Gastrocnemius medialis (tissue), 4 donors: Measurements from ENCODE around the gene PCDH17. TPM values are rescaled to one million over a fixed set of nuclear protein-coding genes. Genes with fewer than 3 reads are reported as not detected.

ENCODE experiments used
- ATAC-seq, 2 donors: fragments of 150-250 bp; one replicate each; pipeline ENCODE4 v1.9.1; 2016
- DNase-seq, 2 donors: peaks; one replicate each; pipeline ENCODE4 v3.0.0-alpha.2; 2019
- H3K27ac ChIP-seq, 4 donors: fragments of 200-600 bp; sonication (generic); 1 replicate in 1 of 4; 2 replicates in 3 of 4; pipeline ENCODE4 v1.5.1; 2016 to 2018; ENCODE audit warnings: mild to moderate bottlenecking in 2 of 4, moderate library complexity in 1 of 4
- H3K27me3 ChIP-seq, 3 donors: fragments of 200-600 bp; sonication (generic) in 2 of 3; 1 replicate in 1 of 3; 2 replicates in 2 of 3; pipeline versions ENCODE4 v1.5.1 to v1.6.0; 2016 to 2019; ENCODE audit warnings: mild to moderate bottlenecking in 1 of 3, moderate library complexity in 1 of 3
- H3K36me3 ChIP-seq, 2 donors: fragments of 200-600 bp; sonication (generic) in 1 of 2; one replicate each; pipeline ENCODE4 v1.5.1; 2017 to 2018
- H3K4me1 ChIP-seq, 2 donors: fragments of 200-600 bp; sonication (generic) in 1 of 2; one replicate each; pipeline ENCODE4 v1.5.1; 2016 to 2017; ENCODE audit warnings: mild to moderate bottlenecking in 2 of 2
- H3K4me3 ChIP-seq, 4 donors: fragments of 200-600 bp; sonication (generic) in 3 of 4; 1 replicate in 1 of 4; 2 replicates in 3 of 4; pipeline ENCODE4 v1.5.1; 2016 to 2019; ENCODE audit warnings: mild to moderate bottlenecking in 2 of 4
- H3K9me3 ChIP-seq, 3 donors: fragments of 200-600 bp; sonication (generic) in 2 of 3; 1 replicate in 1 of 3; 2 replicates in 2 of 3; pipeline ENCODE4 v1.5.1; 2016 to 2019
- CTCF ChIP-seq, 5 experiments: fragments of 450-650 bp in 3 of 5; fragments of 200-600 bp in 2 of 5; sonication (generic) in 2 of 5; IDR thresholded peaks in 4 of 5; conservative IDR thresholded peaks in 1 of 5; 1 replicate in 4 of 5; 2 replicates in 1 of 5; pipeline ENCODE4 v1.5.1; 2016 to 2019; ENCODE audit warnings: antibody characterized with exemption in 5 of 5, mild to moderate bottlenecking in 3 of 5, moderate library complexity in 3 of 5
- POLR2A ChIP-seq, 2 donors: fragments of 450-650 bp; IDR thresholded peaks; one replicate each; pipeline ENCODE4 v1.6.1; 2017; ENCODE audit warnings: antibody characterized with exemption in 2 of 2, mild to moderate bottlenecking in 2 of 2, moderate library complexity in 2 of 2
- in situ Hi-C, 4 donors: fragments of 200-750 bp; cut with MboI; loops; one replicate each; pipeline versions ENCODE4 v1.15.0 to v1.8.0; 2017; ENCODE audit warnings: low sequenced_read_pairs in 4 of 4
- intact Hi-C: fragments of 100-400 bp; cut with DNase I; formaldehyde crosslinking; loops from one replicate; pipeline ENCODE4 v1.15.1; 2023; ENCODE audit warnings: low total_unique reads
- total RNA-seq, 4 donors: library from RNA; depleted of rRNA; stranded (reverse); fragments of >200 nt; gene quantifications; one replicate each; pipeline versions ENCODE4 v1.1.0 to v1.2.3, GENCODE V29; 2016

The PCDH17 gene
- total RNA-seq, 4 donors from 2014 or later, result 0.51 to 1.4 (median 1.1) TPM

DNA sequence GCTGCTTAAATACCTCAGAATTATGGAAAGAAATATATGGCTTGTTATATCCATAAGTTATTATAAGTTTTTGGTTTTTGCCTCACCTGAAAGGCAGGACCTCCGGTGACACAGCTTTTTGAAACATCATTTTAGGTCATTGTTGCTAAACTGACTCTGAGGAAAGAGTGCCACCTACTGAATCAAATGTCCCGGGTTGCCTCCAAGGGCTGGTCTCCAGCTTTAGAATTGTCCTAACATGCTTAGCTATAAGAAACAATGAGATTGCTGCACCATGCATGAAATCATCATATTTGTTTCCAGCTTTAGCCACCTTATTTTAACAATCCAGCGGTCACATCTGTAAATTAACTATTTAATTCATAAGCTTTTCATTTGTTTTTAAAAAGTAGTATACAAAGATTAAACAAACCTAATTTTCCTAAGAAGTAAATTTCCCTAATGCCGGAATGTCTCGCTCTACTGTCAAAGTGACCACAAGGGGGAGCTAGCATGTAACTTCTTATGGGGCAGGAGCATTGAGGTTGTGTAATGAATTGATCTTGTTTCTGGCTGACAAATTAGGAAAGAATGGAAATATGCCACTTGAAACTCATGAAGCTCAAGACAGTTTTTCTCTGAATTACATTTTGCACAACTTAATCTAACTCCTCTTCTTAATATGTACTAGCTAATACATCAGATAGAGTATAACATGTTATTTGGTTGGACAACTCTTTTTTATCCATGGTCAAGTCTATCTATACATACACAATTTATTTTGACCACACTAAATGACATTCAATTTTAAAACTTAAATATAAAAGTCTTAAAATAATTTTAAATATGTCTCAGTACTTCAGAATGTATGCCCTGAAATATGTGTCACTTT lies 6.7 kb upstream of the PCDH17 start:
- no peaks in the 10 kb centered on the region for H3K36me3 ChIP-seq
- in situ Hi-C loops (loop anchor here in 1 of 4 donors (25.0 kb wide), 1 partner anchor 1688 kb away; no protein-coding TSS in a partner anchor), intact Hi-C loops (no loop called here)
- peaks cover 12 to 26% (median 22%) of the 10 kb centered on the region in 3 donors for H3K27me3 ChIP-seq
- ATAC-seq (no peak), DNase-seq (no peak)
- no peak overlapping the region for H3K27ac ChIP-seq
- H3K4me3 ChIP-seq, result no peak overlapping the region
- peak in 3 of 5 experiments; percentile 26 to 63 (median 56) for TF ChIP-seq CTCF (IDR thresholded peaks at IDR 0.05 in 4 of 5, conservative IDR thresholded peaks at IDR 0.05 in 1 of 5)
- no peak for TF ChIP-seq POLR2A (IDR thresholded peaks at IDR 0.05)
- peaks cover 6 to 9% of the 10 kb centered on the region in 2 donors for H3K4me1 ChIP-seq
- no peaks in the 10 kb centered on the region for H3K9me3 ChIP-seq

GRCh38 chr13:57627663-57628062 lies 3.9 kb upstream of the PCDH17 start:
- Histone ChIP-seq H3K4me3 (no peak overlapping the region), H3K9me3 (no peaks in the 10 kb centered on the region), H3K4me1 (peaks cover 18 to 26% of the 10 kb centered on the region in 2 donors), H3K36me3 (no peaks in the 10 kb centered on the region), H3K27me3 (peaks cover 27 to 53% (median 50%) of the 10 kb centered on the region in 3 donors), H3K27ac (no peak overlapping the region)
- no peak for TF ChIP-seq POLR2A (IDR thresholded peaks at IDR 0.05)
- TF ChIP-seq CTCF (IDR thresholded peaks at IDR 0.05 in 4 of 5, conservative IDR thresholded peaks at IDR 0.05 in 1 of 5), result peak in 4 of 5 experiments; percentile 8 to 58 (median 40)
- intact Hi-C loops, result no loop called here
- DNase-seq (no peak), ATAC-seq (no peak)
- in situ Hi-C loops, result loop anchor here in 1 of 4 donors (25.0 kb wide), 1 partner anchor 1685 kb away; no protein-coding TSS in a partner anchor

GRCh38 chr13:57629391-57629804 lies 2.1 kb upstream of the PCDH17 start:
- H3K4me1 ChIP-seq, result peaks cover 18 to 26% of the 10 kb centered on the region in 2 donors
- TF ChIP-seq POLR2A (IDR thresholded peaks at IDR 0.05) (no peak), CTCF (IDR thresholded peaks at IDR 0.05 in 4 of 5, conservative IDR thresholded peaks at IDR 0.05 in 1 of 5) (no peak)
- in situ Hi-C loops, result loop anchor here in 1 of 4 donors (25.0 kb wide), 1 partner anchor 1683 kb away; no protein-coding TSS in a partner anchor
- ATAC-seq (no peak), DNase-seq (no peak)
- H3K27ac ChIP-seq, result no peak overlapping the region
- intact Hi-C loops, result no loop called here
- no peaks in the 10 kb centered on the region for H3K36me3 ChIP-seq
- peaks cover 44 to 70% (median 61%) of the 10 kb centered on the region in 3 donors for H3K27me3 ChIP-seq
- H3K4me3 ChIP-seq, result peak overlapping the region; percentile 54 to 61 (median 58)
- H3K9me3 ChIP-seq, result no peaks in the 10 kb centered on the region

- H3K4me1 ChIP-seq, result peaks cover 18 to 26% of the 10 kb centered on the region in 2 donors
- H3K9me3 ChIP-seq, result no peaks in the 10 kb centered on the region
- DNase-seq (peak in 1 of 2 donors; percentile 42), ATAC-seq (peak; percentile 48 to 76)
- in situ Hi-C loops (loop anchor here in 1 of 4 donors (25.0 kb wide), 1 partner anchor 1682 kb away; no protein-coding TSS in a partner anchor), intact Hi-C loops (no loop called here)
- peak overlapping the region; percentile 54 to 61 (median 58) for H3K4me3 ChIP-seq
- TF ChIP-seq CTCF (IDR thresholded peaks at IDR 0.05 in 4 of 5, conservative IDR thresholded peaks at IDR 0.05 in 1 of 5) (no peak), POLR2A (IDR thresholded peaks at IDR 0.05) (peak; percentile 43 to 79)
- H3K27me3 ChIP-seq, result peaks cover 48 to 75% (median 62%) of the 10 kb centered on the region in 3 donors
- H3K36me3 ChIP-seq, result no peaks in the 10 kb centered on the region
- no peak overlapping the region for H3K27ac ChIP-seq
Observed at GRCh38 chr13:57629821-57630235, 1.7 kb upstream of the PCDH17 start.
